Left kidney (tissue), 2 donors: ENCODE results near the gene RYR2. TPM values are rescaled to one million over a fixed set of nuclear protein-coding genes. Genes with fewer than 3 reads are reported as not detected.

ENCODE experiments used
- DNase-seq: peaks from one replicate; pipeline ENCODE4 v3.0.0-alpha.2; 2013
- polyA plus RNA-seq: library from polyadenylated mRNA; unstranded; fragments of 120-200 nt; gene quantifications from one replicate; pipeline ENCODE4 v1.2.1, GENCODE V29; 2013; ENCODE audit not compliant: insufficient read length

The RYR2 gene
- polyA plus RNA-seq, 1 donor: 3.0 TPM

GRCh38 chr1:237861944-237862343 is 820.0 kb downstream of the RYR2 start:
- no peak for DNase-seq

DNA sequence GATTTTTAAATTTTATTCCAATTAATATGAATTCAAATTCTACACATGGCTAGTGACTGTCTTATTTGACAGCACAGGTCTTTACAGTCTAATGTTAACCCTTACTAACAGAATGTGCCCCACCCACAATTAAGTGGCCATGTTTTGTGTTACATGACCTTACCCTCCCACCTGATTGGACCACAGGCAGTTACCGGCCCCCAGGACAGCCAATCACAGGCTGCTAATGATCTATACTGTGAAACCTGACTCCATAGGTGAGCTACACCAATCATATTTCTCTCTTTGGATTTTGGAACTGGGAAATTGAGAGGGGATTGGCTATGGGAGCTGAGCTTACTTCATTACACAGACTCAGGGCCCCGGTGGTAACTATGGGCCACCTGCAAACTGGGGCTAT is 821.2 kb downstream of the RYR2 start:
- DNase-seq: no peak

DNA sequence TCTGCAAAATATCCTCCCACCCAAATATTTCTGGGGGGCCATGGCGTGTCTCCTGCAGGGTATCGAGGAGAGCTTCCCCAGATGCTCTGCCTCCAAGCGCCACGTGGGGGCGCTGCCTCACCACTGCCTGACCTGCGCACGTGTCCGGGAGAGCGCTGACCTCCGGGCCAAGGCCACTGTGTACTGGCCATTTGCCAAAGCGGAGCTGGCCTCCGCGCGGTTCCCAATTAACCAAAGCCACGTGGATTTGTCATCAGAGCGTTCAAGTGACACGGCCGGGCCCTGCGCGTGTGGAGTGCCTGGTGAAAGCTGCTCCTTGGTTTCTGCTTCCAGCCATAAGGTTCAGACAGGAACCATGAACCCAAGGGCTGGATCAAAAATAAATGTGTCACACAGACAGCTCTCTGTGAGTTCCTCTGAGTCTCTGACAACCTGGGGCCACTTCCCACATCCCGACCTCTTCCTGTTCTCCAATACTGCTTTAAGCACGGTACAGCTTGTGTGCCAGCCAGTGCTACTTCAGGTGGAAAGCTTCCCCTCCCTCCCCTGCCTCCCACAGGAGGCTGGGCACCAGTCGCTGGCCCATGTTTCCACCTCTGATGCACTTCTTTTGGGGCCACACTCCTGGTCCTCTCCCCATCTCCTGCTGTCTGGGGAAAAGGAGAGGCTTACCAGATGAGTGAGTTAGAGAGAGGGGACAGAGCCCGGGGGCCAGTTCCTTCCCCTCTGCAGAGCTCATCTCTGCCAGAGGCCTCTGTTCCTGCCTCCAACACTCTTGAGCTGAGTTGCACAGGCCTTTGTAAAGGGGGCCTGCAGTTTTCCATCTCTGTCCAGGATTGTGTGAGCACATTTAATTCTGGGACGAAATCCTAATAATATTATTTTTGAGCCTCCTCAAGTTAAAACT is 822.6 kb downstream of the RYR2 start:
- DNase-seq: peak; percentile 51

DNA sequence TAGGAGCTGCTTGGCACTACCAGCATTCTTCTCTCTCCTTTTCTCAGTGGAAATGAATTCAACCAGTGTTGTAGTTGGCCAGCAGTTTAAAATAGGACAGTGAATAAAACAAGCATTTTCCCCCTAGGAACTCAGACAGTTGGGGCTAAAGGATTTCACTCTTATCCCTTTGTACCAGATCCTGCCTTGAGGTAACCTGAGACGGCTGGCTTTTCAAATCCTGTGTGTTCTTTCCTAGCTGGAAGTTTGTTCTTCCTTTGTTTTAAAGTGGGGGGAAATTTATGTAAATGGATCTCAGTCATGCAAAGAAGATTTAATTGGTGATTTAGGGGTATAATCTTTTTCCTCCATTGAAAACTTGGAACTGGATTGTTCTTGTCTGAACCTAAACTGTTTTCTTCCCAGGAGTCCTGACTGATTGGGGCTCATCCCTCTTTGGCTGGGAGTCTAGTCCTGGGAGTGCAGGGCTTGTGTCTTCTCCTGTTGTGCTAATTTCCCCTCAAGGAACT is 825.5 kb downstream of the RYR2 start:
- no peak for DNase-seq

- DNase-seq: no peak
Observed at GRCh38 chr1:237868817-237869600, 827.0 kb downstream of the RYR2 start.

DNA sequence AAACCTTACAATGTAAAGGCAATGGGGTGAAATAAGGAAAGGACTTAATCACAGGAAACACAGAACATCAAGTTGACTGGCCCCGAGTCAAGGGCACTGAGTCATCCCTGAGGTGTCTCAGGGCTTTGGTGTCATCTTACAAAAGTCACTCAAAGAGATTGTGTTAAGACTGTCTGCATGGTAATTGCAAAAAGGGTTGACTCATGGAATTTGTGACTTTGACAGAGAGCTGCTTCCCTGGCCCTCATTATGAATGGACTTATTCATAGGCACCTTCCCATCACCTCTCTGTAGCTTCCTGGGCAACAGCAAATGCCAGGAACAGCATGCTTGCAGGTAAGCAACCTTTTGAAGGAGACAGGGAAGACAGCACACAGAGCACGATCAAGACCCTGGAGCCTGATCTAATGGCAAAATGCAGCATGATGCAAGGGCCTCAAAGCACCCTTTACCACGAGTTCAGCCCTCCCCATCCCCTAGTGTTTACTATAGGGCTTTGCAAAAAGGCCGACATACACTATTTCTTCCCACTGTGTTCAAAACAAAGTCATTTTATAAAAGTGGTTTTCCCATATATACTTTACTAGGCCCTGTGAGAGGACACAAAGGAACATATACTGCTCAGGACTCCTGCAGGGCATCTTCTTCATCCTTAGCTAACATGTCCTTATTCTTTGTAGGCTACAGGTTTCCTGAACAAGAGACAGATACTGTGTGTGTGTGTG is 831.7 kb downstream of the RYR2 start:
- no peak for DNase-seq

DNA sequence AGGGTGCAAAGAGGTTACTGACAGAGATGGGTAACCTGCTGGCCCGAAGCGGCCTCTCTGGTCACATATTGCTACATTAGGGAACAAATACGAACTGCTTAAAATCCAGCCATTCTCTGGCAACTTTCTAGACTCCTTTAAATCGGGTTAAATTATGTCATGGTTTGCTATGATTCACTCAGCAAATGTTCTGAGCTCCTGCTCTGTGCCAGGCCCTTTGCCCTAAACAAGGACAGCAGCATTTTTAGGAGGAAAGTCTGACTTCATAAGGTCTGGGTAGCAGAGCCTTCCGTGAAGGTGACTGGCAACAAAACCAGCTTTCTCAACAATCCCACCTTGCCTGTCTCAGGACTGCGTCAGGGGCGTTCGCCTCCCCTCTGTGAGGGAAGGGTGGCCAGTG is 833.3 kb downstream of the RYR2 start:
- DNase-seq: no peak

- no peak for DNase-seq
Observed at GRCh38 chr1:237877631-237878030, 835.6 kb downstream of the RYR2 start.

- no peak for DNase-seq
Observed at GRCh38 chr1:237878406-237878805, 836.4 kb downstream of the RYR2 start.

DNA sequence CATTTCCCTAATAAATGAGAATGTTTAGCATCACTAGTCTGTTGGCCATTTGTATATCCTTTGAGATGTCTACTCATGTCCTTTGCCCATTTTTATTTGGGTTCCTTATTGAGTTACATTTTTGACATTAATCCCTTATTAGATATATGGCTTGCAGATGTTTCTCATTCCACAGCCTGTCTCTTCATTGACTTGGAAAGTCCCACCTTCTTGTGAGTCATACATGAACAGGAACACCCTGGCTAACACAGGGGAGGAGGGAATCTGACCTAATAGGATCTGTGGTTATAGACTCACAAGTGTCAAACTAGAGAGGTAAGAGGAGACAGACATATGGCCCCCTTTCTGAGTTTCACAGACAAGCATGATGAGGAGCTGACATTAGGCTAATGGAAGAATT is 837.2 kb downstream of the RYR2 start:
- no peak for DNase-seq

Other genes starting within 250 kb of the RYR2 start
- 47.2 TPM for gene MTR, start 246.9 kb upstream of the RYR2 start, polyA plus RNA-seq
- gene MT1HL1, start 37.7 kb upstream of the RYR2 start, polyA plus RNA-seq: not detected